Measurements from ENCODE around the gene LSM10. TPM values are rescaled to one million over a fixed set of nuclear protein-coding genes. Genes with fewer than 3 reads are reported as not detected.

LSM10 gene
- total RNA-seq, 1 experiment from 2014 or later: 42.2 TPM

- no peaks in the 10 kb centered on the region for H3K79me2 ChIP-seq (ENCODE audit: insufficient read depth, low read length)
- no peak for DNase-seq
- H4K91ac ChIP-seq (ENCODE audit: insufficient read length, low read depth, low read length): no peak overlapping the region
- no peak overlapping the region for H2BK20ac ChIP-seq (ENCODE audit: low read depth, low read length, poor library complexity, severe bottlenecking)
- Mint-ChIP-seq H3K4me3 (peak overlapping the region; percentile 91 to 96), H3K27ac (peak overlapping the region; percentile 34 to 72 (median 68); a peak in 2 of 7 replicates), H3K36me3 (ENCODE audit: insufficient read depth in 1 of 3, low read depth in 3 of 3) (peaks cover 11 to 30% (median 21%) of the 10 kb centered on the region in 3 experiments; a peak in 6 of 7 replicates), H3K4me1 (peaks cover 20 to 21% of the 10 kb centered on the region in 2 experiments), H3K9me3 (no peaks in the 10 kb centered on the region; a peak in 1 of 5 replicates), H3K27me3 (ENCODE audit: low read depth) (no peaks in the 10 kb centered on the region)
- H3K27me3 ChIP-seq (ENCODE audit: insufficient read depth, low read length): no peaks in the 10 kb centered on the region
- TF ChIP-seq CTCF (conservative IDR thresholded peaks at IDR 0.05): no peak
- no peaks in the 10 kb centered on the region for H3K9me3 ChIP-seq (ENCODE audit: control insufficient read depth, low read depth, low read length)
- peaks cover 14% of the 10 kb centered on the region for H3K23me2 ChIP-seq (ENCODE audit: insufficient read length, low read depth, low read length, poor library complexity, severe bottlenecking)
- no peak overlapping the region for H3K9ac ChIP-seq (ENCODE audit: extremely low read depth, insufficient read length, low read length)
- H2BK15ac ChIP-seq (ENCODE audit: low read depth, low read length): no peak overlapping the region
- H2BK12ac ChIP-seq (ENCODE audit: insufficient read length, low read depth, low read length): no peak overlapping the region
- peaks cover 4% of the 10 kb centered on the region for H3K79me1 ChIP-seq (ENCODE audit: insufficient read depth, low read depth, low read length, poor library complexity, severe bottlenecking)
- no peak overlapping the region for H4K8ac ChIP-seq (replicated peaks; ENCODE audit: insufficient read length, low read depth, low read length)
- no peak overlapping the region for H3K14ac ChIP-seq (ENCODE audit: insufficient read depth, low read length)
- H3K23ac ChIP-seq (ENCODE audit: insufficient read length, low read depth, low read length): no peak overlapping the region
- no peak overlapping the region for H2BK5ac ChIP-seq (ENCODE audit: insufficient read length, low read length)
- no peak overlapping the region for H3K4ac ChIP-seq (ENCODE audit: low read depth, low read length)
- no peak overlapping the region for H2AK5ac ChIP-seq (ENCODE audit: insufficient read length, low read length)
- no peak overlapping the region for H3K27ac ChIP-seq (ENCODE audit: insufficient read length, low read depth, low read length)
- no peak overlapping the region for H3K18ac ChIP-seq (ENCODE audit: insufficient read length, low read depth, low read length)
- H2BK120ac ChIP-seq (ENCODE audit: low read depth, low read length, poor library complexity, severe bottlenecking): no peak overlapping the region
- H4K20me1 ChIP-seq (ENCODE audit: control insufficient read depth, insufficient read depth, insufficient read length): no peaks in the 10 kb centered on the region
- no peaks in the 10 kb centered on the region for H3K4me1 ChIP-seq (ENCODE audit: insufficient read depth, low read length)
- H3K4me2 ChIP-seq (ENCODE audit: insufficient read depth, insufficient read length, low read length): no peak overlapping the region
- H2AFZ ChIP-seq (ENCODE audit: low read length): no peak overlapping the region
- no CpG with 5 or more reads among the region's 6 CpGs for WGBS (ENCODE audit: extremely low coverage, insufficient read length, low lambda C conversion rate)
- no peak overlapping the region for H3K56ac ChIP-seq (ENCODE audit: insufficient read length, low read depth, low read length)
- no peak overlapping the region for H4K5ac ChIP-seq (ENCODE audit: insufficient read length, low read depth, low read length)
- H3T11ph ChIP-seq (ENCODE audit: low read length): no peak overlapping the region
Observed at GRCh38 chr1:36396359-36396758, 1.3 kb downstream of the LSM10 start.
